ENCODE results near the gene POFUT2.

The POFUT2 gene

GRCh38 chr21:45219517-45219916 lies 68.2 kb downstream of the POFUT2 start:
- in situ Hi-C loops (cut with MboI; ENCODE audit: low pct_unique_long_range_greater_than_20kb, low sequenced_read_pairs) = no loop called here
- no peak for DNase-seq

- in situ Hi-C loops (cut with MboI; ENCODE audit: low pct_unique_long_range_greater_than_20kb, low sequenced_read_pairs) = no loop called here
- no peak for DNase-seq
These were observed 70.7 kb downstream of the POFUT2 start for GRCh38 chr21:45217010-45217409.

GRCh38 chr21:45215213-45215612 lies 72.5 kb downstream of the POFUT2 start:
- in situ Hi-C loops (cut with MboI; ENCODE audit: low pct_unique_long_range_greater_than_20kb, low sequenced_read_pairs) = no loop called here
- no peak for DNase-seq
